K562 (cell line): ENCODE results near the gene LTA. TPM values are rescaled to one million over a fixed set of nuclear protein-coding genes. Genes with fewer than 3 reads are reported as not detected.

Source experiments
- ATAC-seq: fragments of 200-7000 bp; cut with Tn5 transposase; 3 replicates; pipeline ENCODE4 v1.9.1; 2020; ENCODE audit warnings: moderate library complexity
- BruUV-seq: library from RNA; stranded (reverse); fragments of 400-500 nt; replicated peaks from 2 replicates; lab custom pipeline; 2021; lab: Mats Ljungman, UMichigan
- CTCF ChIA-PET: fragments of 300-600 bp; formaldehyde crosslinking; extraction: SDS; loops from one replicate; lab custom pipeline; 2021; ENCODE audit warnings: low intra/inter-chr PET ratio; lab: Yijun Ruan, JAX
- POLR2A ChIA-PET: fragments of 300-600, 350-650 bp; sonication (Branson Sonifier 250); formaldehyde crosslinking; extraction: SDS; loops from one replicate; lab custom pipeline; 2021; ENCODE audit warnings: antibody characterized with exemption, inconsistent platforms; lab: Yijun Ruan, JAX
- DNase-seq, 4 experiments: peaks; one replicate each; pipeline versions ENCODE4 v3.0.0 to v3.0.0-alpha.2; 2011 to 2018; ENCODE audit warnings: low spot score in 3 of 4, mixed read lengths in 3 of 4; ENCODE audit errors: extremely low read depth in 1 of 4
- FAIRE-seq: peaks from 2 replicates; lab custom pipeline; 2011; peaks lifted over from hg19 to GRCh38; lab: Jason Lieb, UNC
- H2AFZ ChIP-seq: 2 replicates; pipeline ENCODE4 v1.6.0; 2011; ENCODE audit warnings: low read depth, low read length, control low read depth, inconsistent platforms
- H3K27ac ChIP-seq: fragments of 200-600 bp; 3 replicates; pipeline ENCODE4 v1.8.0; 2011; ENCODE audit warnings: low read depth, mild to moderate bottlenecking, control low read depth, inconsistent platforms, low read length, moderate library complexity, mixed read lengths; ENCODE audit errors: extremely low read depth
- H3K27me3 ChIP-seq, 2 experiments: fragments of 300-600 bp in 1 of 2; 2 replicates in 1 of 2; 3 replicates in 1 of 2; pipeline versions ENCODE4 v1.6.0 to v1.8.0; 2011; ENCODE audit warnings: inconsistent platforms in 2 of 2, low read length in 2 of 2, mild to moderate bottlenecking in 1 of 2, mixed read lengths in 1 of 2, moderate library complexity in 1 of 2; ENCODE audit not compliant: control insufficient read depth in 2 of 2, insufficient read depth in 2 of 2
- H3K36me3 ChIP-seq: fragments of 300-600 bp; 3 replicates; pipeline ENCODE4 v1.8.0; 2011; ENCODE audit warnings: mild to moderate bottlenecking, low read length, inconsistent platforms; ENCODE audit not compliant: control insufficient read depth, insufficient read depth
- H3K4me1 ChIP-seq, 2 experiments: fragments of 200-600 bp in 1 of 2; replicated peaks in 1 of 2; 2 replicates in 1 of 2; 3 replicates in 1 of 2; pipeline versions ENCODE4 v1.5.1 to v1.8.0; 2011; ENCODE audit warnings: inconsistent platforms in 2 of 2, low read length in 2 of 2, mild to moderate bottlenecking in 1 of 2, mixed read lengths in 1 of 2, moderate library complexity in 1 of 2; ENCODE audit not compliant: control insufficient read depth in 2 of 2, insufficient read depth in 2 of 2
- H3K4me2 ChIP-seq: 2 replicates; pipeline ENCODE4 v1.6.1; 2011; ENCODE audit warnings: low read length, control low read depth, inconsistent platforms, mixed read lengths; ENCODE audit not compliant: insufficient read depth
- H3K4me3 ChIP-seq: fragments of 200-600 bp; sonication (generic), shearing (Covaris generic); 2 replicates; pipeline ENCODE4 v1.5.1; 2016; ENCODE audit warnings: control low read depth, inconsistent platforms
- H3K79me2 ChIP-seq: fragments of 200-600 bp; 3 replicates; pipeline ENCODE4 v1.8.0; 2011; ENCODE audit warnings: low read length, inconsistent platforms; ENCODE audit not compliant: control insufficient read depth, insufficient read depth
- H3K9ac ChIP-seq, 2 experiments: 2 replicates each; pipeline versions ENCODE4 v1.6.0 to v1.6.1; 2011; ENCODE audit warnings: low read depth in 2 of 2, low read length in 2 of 2, control low read depth in 1 of 2, inconsistent platforms in 1 of 2, mild to moderate bottlenecking in 1 of 2, mixed read lengths in 1 of 2; ENCODE audit not compliant: insufficient read depth in 1 of 2
- H3K9me1 ChIP-seq: one replicate; pipeline ENCODE4 v1.6.0; 2011; ENCODE audit warnings: inconsistent platforms, mild to moderate bottlenecking, low read length, moderate library complexity; ENCODE audit not compliant: control insufficient read depth, insufficient read depth
- H3K9me3 ChIP-seq: replicated peaks from 2 replicates; pipeline ENCODE4 v1.5.1; 2011; ENCODE audit warnings: low read depth, low read length, inconsistent platforms; ENCODE audit not compliant: control insufficient read depth, insufficient read depth
- H4K20me1 ChIP-seq: replicated peaks from 2 replicates; pipeline ENCODE4 v1.6.1; 2011; ENCODE audit warnings: low read length, inconsistent platforms, mixed read lengths; ENCODE audit not compliant: control insufficient read depth, insufficient read depth
- CTBP1 ChIP-seq: fragments of 450-650 bp; IDR thresholded peaks from 2 replicates; pipeline ENCODE4 v1.6.1; 2016; ENCODE audit warnings: borderline replicate concordance
- CTCF ChIP-seq, 3 experiments: IDR thresholded peaks in 2 of 3; conservative IDR thresholded peaks in 1 of 3; 2 replicates each; pipeline ENCODE4 v1.5.1; 2011 to 2012; ENCODE audit warnings: low read length in 3 of 3, mild to moderate bottlenecking in 3 of 3, control low read depth in 2 of 3, improper control_type of control experiment in 1 of 3, inconsistent platforms in 1 of 3, low read depth in 1 of 3, mixed read lengths in 1 of 3, moderate library complexity in 1 of 3; ENCODE audit not compliant: insufficient read depth in 2 of 3
- EGR1 ChIP-seq: fragments of 450-650 bp; conservative IDR thresholded peaks from 2 replicates; pipeline ENCODE4 v1.6.1; 2017; ENCODE audit warnings: mild to moderate bottlenecking
- NRF1 ChIP-seq, 2 experiments: fragments of 450-650 bp; IDR thresholded peaks in 1 of 2; conservative IDR thresholded peaks in 1 of 2; 2 replicates each; pipeline ENCODE4 v1.6.1; 2014; ENCODE audit warnings: mild to moderate bottlenecking in 2 of 2
- RAD21 ChIP-seq, 2 experiments: fragments of 250-450 bp in 1 of 2; fragments of 450-650 bp in 1 of 2; sonication (Bioruptor Pico) in 1 of 2; formaldehyde crosslinking in 1 of 2; IDR thresholded peaks in 1 of 2; conservative IDR thresholded peaks in 1 of 2; 2 replicates each; pipeline versions ENCODE4 v1.4.0 to v1.8.0; 2020 to 2022; ENCODE audit warnings: mild to moderate bottlenecking in 2 of 2, moderate library complexity in 1 of 2
- XRCC5 ChIP-seq: fragments of 200-400 bp; formaldehyde crosslinking; IDR thresholded peaks from 2 replicates; pipeline ENCODE4 v1.6.1; 2017; ENCODE audit warnings: low read depth, mild to moderate bottlenecking, low read length
- WGBS: fragments of 100-300 bp; shearing (Covaris generic); methylation state at CpG from one replicate; pipeline ENCODE4 v1.1.6; 2016; ENCODE audit warnings: low coverage, mixed read lengths; ENCODE audit not compliant: insufficient coverage; ENCODE audit errors: missing lambda C conversion rate; 5-methylcytosine and 5-hydroxymethylcytosine counted together
- in situ Hi-C: fragments of 300-500 bp; cut with MboI; formaldehyde crosslinking; loops from 4 replicates; pipeline ENCODE4 v1.15.0; 2018; ENCODE audit warnings: inconsistent platforms, mixed read lengths
- intact Hi-C: fragments of 100-400 bp; cut with micrococcal nuclease; formaldehyde crosslinking; loops from 2 replicates; pipeline ENCODE4 v1.14.2; 2022
- polyA plus RNA-seq, 8 experiments: library from polyadenylated mRNA; depleted of rRNA in 4 of 8; stranded (reverse) in 5 of 8; unstranded in 3 of 8; fragments of >200 nt; fragmentation: Nextera tagmentation in 2 of 8; fragmentation: Illumina TruSeq in 1 of 8; extraction: Ambion mirVana in 2 of 8; extraction: Trizol in 1 of 8; gene quantifications; 2 replicates each; pipeline versions ENCODE4 v1.2.1 to v1.2.3, GENCODE V29; 2011 to 2014; ENCODE audit warnings: inconsistent platforms in 1 of 8, missing spikeins in 1 of 8
- total RNA-seq, 7 experiments: library from RNA; depleted of rRNA in 6 of 7; stranded (reverse); fragments of >200 nt in 6 of 7; fragmentation: Illumina TruSeq in 2 of 7; extraction: Trizol in 2 of 7; gene quantifications; 2 replicates each; pipeline versions ENCODE4 v1.2.1 to v1.2.3, GENCODE V29; 2011 to 2021; ENCODE audit warnings: low replicate concordance in 1 of 7
- TF ChIP-seq, protein P1 (sequence below): fragments of 250-450 bp; sonication (Bioruptor Pico); IDR thresholded peaks from 2 replicates; pipeline ENCODE4 v1.4.0; 2020
- TF ChIP-seq, protein P2 (sequence below): sonication (generic); IDR thresholded peaks from 2 replicates; pipeline ENCODE4 v1.6.1; 2016

The LTA gene
- total and polyA plus RNA-seq, 9 of the 15 experiments (the other 6 are each of a cell fraction or from before 2014, with no cell fraction given): 0.80 TPM; not detected in 8

GRCh38 chr6:31528307-31528777 lies 43.7 kb upstream of the LTA start:
- ATAC-seq (peak; percentile 53), DNase-seq (peak in 1 of 4 experiments; percentile 47), FAIRE-seq (peak; percentile 71)
- CTCF ChIA-PET: no interaction called here
- no peak overlapping the region for H3K9ac ChIP-seq
- 32% methylated on average over 4 of the region's 4 CpGs for WGBS
- peaks cover 4% of the 10 kb centered on the region; the same call in 2 of the 3 replicates for H3K79me2 ChIP-seq
- no peak overlapping the region for H3K27ac ChIP-seq
- H4K20me1 ChIP-seq: 0 out of 2 replicates have a peak, but pooled peaks cover 16% of the 10 kb centered on the region
- H3K4me3 ChIP-seq: no peak overlapping the region
- no peaks in the 10 kb centered on the region for H3K27me3 ChIP-seq
- no peaks in the 10 kb centered on the region for H3K9me3 ChIP-seq
- BruUV-seq: no TSS peak
- H3K9me1 ChIP-seq: no peaks in the 10 kb centered on the region
- in situ Hi-C loops (loop anchor here (25.0 kb wide), 1 partner anchor 1434 kb away; the partner anchor contains the start of genes BRD2 and HLA-DMA), intact Hi-C loops (loop anchor here (5.0 kb wide), 1 partner anchor 36 kb away; no protein-coding TSS in a partner anchor)
- POLR2A ChIA-PET: interaction anchor here (0.7 to 6.3 kb wide), 9 partner anchors 8 to 83 kb away, joined by 3 to 107 read pairs (median 3); partner anchors contain the start of gene DDX39B
- peaks cover 39% of the 10 kb centered on the region for H3K36me3 ChIP-seq
- no peak overlapping the region for H2AFZ ChIP-seq
- H3K4me1 ChIP-seq: peaks cover 10 to 20% of the 10 kb centered on the region in 2 experiments
- H3K4me2 ChIP-seq: no peak overlapping the region
- TF ChIP-seq, protein P1, sequence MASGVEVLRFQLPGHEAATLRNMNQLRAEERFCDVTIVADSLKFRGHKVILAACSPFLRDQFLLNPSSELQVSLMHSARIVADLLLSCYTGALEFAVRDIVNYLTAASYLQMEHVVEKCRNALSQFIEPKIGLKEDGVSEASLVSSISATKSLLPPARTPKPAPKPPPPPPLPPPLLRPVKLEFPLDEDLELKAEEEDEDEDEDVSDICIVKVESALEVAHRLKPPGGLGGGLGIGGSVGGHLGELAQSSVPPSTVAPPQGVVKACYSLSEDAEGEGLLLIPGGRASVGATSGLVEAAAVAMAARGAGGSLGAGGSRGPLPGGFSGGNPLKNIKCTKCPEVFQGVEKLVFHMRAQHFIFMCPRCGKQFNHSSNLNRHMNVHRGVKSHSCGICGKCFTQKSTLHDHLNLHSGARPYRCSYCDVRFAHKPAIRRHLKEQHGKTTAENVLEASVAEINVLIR (CRISPR knock-in tag): no peak
- TF ChIP-seq RAD21 (CRISPR knock-in tag; conservative IDR thresholded peaks at IDR 0.05 in 1 of 2, IDR thresholded peaks at IDR 0.05 in 1 of 2) (0 out of 4 replicates have a peak, but pooled peaks of 1 of the 2 experiments have one; percentile 7), CTBP1 (peak; percentile 13; the same call in 1 of the 2 replicates), EGR1 (no peak), NRF1 (conservative IDR thresholded peaks at IDR 0.05 in 1 of 2, IDR thresholded peaks at IDR 0.05 in 1 of 2) (peak; percentile 46 to 65), CTCF (IDR thresholded peaks at IDR 0.05 in 2 of 3, conservative IDR thresholded peaks at IDR 0.05 in 1 of 3; ENCODE audit: insufficient read depth in 2 of 3, low read depth in 1 of 3, low read length in 3 of 3) (peak in 1 of 3 experiments; percentile 24; a peak in 1 of 6 replicates), XRCC5 (0 out of 2 replicates have a peak, but pooled peaks have one; percentile 57)
- TF ChIP-seq, protein P2, sequence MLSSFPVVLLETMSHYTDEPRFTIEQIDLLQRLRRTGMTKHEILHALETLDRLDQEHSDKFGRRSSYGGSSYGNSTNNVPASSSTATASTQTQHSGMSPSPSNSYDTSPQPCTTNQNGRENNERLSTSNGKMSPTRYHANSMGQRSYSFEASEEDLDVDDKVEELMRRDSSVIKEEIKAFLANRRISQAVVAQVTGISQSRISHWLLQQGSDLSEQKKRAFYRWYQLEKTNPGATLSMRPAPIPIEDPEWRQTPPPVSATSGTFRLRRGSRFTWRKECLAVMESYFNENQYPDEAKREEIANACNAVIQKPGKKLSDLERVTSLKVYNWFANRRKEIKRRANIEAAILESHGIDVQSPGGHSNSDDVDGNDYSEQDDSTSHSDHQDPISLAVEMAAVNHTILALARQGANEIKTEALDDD: peak; percentile 73
